HG03108 (cell line): ENCODE data around the gene PARD3.
A peak's percentile ranks its signal among the peaks of the same experiment; 100 is the strongest.
"Not testable (repeated sequence)": the region's sequence is repeated elsewhere in the genome, so short reads cannot be mapped to it uniquely, and the experiment has no call there.

Experiments used
- ATAC-seq: cut with Tn5 transposase; IDR thresholded peaks from one replicate; pipeline ENCODE4 v1.9.1; 2021; ENCODE audit warnings: moderate library complexity; ENCODE audit not compliant: unreplicated experiment

The PARD3 gene

GRCh38 chr10:34745244-34745643 is 69.9 kb downstream of the PARD3 start:
- no peak for ATAC-seq

DNA sequence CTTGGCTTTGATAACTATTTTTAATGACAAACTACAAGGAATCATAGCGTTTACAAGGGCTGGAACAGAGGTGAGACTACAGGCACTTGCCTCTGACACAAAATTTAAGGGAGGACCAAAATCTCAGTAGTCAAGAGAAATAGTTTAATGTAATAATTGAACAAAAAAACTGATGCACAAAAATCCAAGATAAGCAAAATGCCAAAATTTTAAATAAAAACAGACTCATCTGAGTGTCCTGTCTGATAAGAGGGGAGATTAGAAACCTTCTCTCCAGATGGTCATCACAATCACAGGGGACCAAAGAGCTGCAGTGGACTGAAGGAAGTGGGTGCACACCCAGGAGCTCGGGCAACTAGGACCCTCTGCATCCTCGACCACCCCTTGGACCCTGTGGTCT is 70.5 kb downstream of the PARD3 start:
- no peak for ATAC-seq

DNA sequence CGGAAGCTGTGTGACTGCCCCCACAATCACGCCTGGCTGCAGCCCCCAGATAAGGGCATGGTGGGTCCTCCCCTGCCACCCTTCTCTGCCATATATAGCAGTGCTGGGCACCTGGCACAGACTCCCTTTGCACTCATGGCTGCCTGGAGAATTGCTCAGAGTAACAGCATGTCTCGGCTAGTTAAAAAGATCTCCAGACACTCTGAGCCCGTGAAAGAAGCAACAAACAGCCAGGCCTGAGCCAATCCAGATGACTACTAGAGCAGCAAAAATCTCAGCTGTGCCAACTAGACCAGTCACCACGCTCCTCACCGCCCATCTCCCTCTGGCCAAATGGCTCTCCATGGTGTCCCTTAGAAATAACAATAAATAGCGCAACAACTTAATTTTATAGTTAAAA is 71.3 kb downstream of the PARD3 start:
- ATAC-seq: no peak

DNA sequence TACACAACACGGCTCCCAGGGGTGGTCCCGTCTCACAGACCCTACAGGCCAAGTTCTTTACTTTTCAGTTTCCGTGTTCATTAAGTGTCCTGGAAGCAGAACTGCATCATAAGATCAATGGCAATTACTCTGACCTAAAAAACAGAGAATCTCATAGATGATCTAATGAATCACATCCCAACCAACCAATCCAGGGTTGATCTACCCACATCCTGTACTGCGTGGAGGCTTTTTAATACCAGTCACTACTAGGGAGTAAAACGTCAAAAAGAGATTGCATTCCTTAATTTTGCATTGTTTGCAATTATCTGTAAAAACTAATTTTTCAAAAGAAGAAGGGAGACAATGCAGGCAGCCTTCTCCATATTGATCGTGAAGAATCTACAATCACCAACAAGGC is 72.6 kb downstream of the PARD3 start:
- no peak for ATAC-seq

GRCh38 chr10:34741087-34741486 is 74.0 kb downstream of the PARD3 start:
- ATAC-seq: not testable (repeated sequence)

DNA sequence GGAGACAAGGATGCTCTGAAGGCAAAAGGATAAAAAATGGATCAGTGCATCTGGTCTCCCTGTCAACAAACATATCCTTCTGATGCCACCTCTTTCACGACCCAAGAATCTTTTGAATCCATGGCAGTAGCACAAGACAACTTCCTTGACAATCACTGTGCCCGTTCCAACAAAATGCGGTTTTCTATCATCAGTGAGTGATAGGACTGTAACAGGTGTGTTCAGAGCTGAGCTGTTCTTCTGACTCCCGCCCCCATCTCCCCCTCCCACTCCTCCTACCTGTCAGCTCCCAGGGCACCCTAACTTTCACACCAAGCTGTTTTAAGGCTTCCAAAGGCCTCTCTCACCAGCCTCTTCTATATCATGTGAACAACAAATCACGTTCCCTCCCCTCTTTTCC is 74.8 kb downstream of the PARD3 start:
- no peak for ATAC-seq

- no peak for ATAC-seq
Measured at GRCh38 chr10:34739915-34740314, 75.2 kb downstream of the PARD3 start.

DNA sequence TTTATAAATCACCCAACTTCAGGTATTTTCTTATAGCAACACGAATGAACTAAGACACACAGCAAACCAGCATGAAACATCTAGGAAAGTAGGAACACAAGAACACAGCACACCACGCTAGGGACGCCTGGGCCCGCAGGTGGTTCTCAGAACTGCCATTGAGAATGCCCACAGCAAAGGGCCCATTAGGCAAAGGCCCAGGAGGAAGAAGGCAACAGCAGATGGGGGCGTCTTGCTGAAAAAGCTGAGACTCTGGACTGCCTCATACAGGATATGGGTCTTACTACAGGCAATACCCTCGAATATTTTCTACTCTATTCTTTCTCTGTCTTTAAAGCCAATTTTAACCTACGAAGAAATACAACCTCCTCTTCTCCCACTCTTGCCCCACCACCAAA is 77.3 kb downstream of the PARD3 start:
- no peak for ATAC-seq

DNA sequence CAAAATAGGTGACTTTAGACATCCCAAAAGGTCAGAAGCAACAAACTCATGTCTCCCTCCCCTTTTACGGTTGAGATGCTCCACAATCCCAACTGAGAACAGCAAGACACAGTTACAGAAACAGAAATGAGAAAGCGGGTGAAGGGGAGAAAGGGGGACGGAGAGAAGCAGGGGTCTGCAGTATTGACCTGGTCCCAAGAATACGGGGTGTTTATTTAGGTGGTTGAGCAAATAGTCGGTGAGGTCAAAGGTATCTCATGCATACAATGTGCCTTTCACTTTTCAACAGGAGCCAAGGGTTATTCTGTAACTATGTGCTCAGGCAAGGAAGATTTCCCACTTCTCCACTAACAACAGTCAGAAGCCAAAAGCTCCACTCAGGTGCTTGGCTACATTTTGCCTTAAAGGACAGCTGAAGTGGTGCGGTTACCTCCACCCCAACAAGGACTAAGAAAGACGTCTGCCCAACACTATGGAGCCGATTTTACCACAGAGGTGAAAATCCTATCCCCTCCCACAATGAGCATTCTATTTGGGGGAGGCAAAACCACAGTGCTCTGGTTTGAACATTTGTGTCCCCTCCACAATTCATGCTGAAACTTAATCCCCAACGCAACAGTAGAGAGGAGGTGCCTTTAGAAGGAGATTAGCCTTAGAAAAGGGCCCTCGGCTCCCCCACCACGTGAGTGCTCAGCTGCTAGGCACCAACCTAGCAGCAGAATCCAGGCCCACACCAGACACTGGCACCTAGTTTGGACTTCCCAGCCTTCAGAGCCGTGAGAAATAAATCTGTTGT is 77.9 kb downstream of the PARD3 start:
- no peak for ATAC-seq

GRCh38 chr10:34734918-34735317 is 80.2 kb downstream of the PARD3 start:
- ATAC-seq: no peak

DNA sequence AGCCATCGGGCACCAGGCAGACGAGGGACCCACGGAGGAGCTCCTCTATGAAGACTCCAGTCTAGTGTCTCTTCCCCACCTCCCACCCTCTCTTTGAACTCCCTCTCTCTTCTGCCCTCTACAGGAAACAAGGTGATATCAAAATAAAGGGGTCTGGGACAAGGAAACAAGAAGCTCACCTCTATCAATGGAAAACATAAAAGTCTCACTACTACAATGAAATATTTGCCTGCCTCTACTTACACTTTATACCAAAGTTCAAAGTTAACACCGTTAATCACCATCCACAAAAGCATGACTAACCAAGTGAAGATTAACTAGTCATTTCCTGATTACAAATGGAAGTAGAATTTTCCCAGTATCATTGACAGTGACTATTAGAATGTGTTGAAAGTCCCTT is 82.2 kb downstream of the PARD3 start:
- ATAC-seq: no peak

DNA sequence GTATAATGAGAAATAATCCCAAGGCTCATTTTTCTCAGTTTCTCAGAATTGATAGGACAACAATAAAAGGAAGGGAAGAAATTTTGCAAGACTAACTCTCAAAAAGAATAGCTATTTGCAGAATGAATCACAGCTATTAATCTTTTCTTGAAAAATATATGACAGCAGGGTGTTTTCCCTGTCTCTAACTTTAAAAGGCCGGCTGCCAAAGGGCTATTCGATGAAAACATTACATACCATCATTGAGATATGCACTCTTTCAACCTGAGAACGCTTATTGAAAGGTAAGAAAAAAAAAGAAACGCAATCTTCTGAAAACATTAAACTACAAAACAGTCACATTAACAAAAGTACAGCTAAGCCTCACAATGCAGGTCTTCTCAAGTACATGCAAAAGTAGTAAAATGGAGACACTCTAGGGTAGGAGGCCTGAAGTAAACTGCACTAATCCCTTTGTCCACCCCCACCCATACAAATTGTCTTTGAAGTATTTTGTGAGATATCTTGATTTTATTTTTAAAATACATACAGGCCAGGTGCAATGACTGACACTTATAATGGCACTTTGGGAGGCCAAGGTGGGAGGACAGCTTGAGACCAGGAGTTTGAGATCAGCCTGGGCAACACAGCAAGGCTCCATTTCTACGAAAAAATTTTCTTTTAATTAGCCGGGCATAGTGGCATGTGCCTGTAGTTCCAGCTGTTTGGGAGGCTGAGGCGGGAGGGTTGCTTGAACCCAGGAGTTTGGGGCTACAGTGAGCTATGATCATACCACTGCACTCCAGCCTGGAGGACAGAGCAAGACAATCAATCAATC is 83.0 kb downstream of the PARD3 start:
- no peak for ATAC-seq

DNA sequence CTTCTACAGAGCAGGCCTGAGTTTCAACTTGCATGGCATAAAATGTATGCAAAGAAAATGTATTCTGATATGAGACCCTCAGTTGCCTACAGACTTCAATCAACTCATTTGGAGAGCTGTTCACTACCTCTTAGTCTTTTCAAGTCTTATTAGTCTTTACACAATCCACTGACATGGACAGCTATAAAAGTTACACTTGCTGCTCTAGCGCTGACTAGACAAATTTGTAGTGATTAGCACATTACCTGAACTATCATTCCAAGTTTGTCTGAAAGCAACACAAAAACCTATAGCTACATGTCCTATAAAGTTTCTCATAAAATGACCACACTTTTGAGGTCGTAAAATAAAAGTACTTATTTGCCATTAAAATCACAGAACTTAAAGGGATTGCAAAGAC is 83.9 kb downstream of the PARD3 start:
- no peak for ATAC-seq

- ATAC-seq: no peak
Measured at GRCh38 chr10:34730726-34731125, 84.4 kb downstream of the PARD3 start.

GRCh38 chr10:34729619-34730018 is 85.5 kb downstream of the PARD3 start:
- no peak for ATAC-seq

GRCh38 chr10:34728361-34728760 is 86.7 kb downstream of the PARD3 start:
- no peak for ATAC-seq

GRCh38 chr10:34727595-34728033 is 87.5 kb downstream of the PARD3 start:
- ATAC-seq: no peak

- ATAC-seq: no peak
Measured at GRCh38 chr10:34726862-34727261, 88.2 kb downstream of the PARD3 start.

- peak; percentile 54 for ATAC-seq
Measured at GRCh38 chr10:34723750-34724149, 91.3 kb downstream of the PARD3 start.

DNA sequence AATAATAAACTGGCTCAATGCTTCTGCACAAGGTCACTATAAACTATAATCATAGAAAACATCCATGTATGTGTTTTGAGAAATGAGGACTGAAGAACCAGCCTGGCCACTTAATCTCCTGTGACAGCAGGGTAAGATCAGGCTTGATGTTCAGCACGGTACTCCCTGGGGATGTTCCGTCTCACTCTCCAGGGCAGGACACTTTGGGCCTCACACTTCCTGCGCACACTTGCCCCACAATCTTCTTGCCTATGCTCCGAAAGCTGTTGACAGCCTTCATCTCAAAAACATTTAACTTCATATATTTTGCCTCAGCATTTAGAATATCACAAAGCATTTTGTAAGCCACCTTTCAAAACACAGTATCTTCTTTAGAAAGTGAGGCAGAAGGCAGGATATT is 92.7 kb downstream of the PARD3 start:
- no peak for ATAC-seq

GRCh38 chr10:34721208-34721840 is 93.8 kb downstream of the PARD3 start:
- no peak for ATAC-seq

GRCh38 chr10:34719746-34720145 is 95.3 kb downstream of the PARD3 start:
- no peak for ATAC-seq
